Keratinocyte (primary cell): Measurements from ENCODE around the gene CHAF1B.

Source experiments
- CTCF ChIP-seq, 3 experiments: IDR thresholded peaks in 1 of 3; conservative IDR thresholded peaks in 1 of 3; optimal IDR thresholded peaks in 1 of 3; 2 replicates in 2 of 3; 3 replicates in 1 of 3; pipeline versions ENCODE3 to v1.5.1; 2011; ENCODE audit warnings: low read length in 3 of 3, mild to moderate bottlenecking in 3 of 3, moderate library complexity in 2 of 3, control low read depth in 1 of 3, inconsistent platforms in 1 of 3; ENCODE audit not compliant: insufficient read depth in 2 of 3; ENCODE audit errors: extremely low read depth in 1 of 3
- EZH2 ChIP-seq: IDR thresholded peaks from one replicate; pipeline ENCODE4 v1.6.1; 2012; ENCODE audit warnings: inconsistent platforms, mild to moderate bottlenecking, low read length, moderate library complexity

DNA sequence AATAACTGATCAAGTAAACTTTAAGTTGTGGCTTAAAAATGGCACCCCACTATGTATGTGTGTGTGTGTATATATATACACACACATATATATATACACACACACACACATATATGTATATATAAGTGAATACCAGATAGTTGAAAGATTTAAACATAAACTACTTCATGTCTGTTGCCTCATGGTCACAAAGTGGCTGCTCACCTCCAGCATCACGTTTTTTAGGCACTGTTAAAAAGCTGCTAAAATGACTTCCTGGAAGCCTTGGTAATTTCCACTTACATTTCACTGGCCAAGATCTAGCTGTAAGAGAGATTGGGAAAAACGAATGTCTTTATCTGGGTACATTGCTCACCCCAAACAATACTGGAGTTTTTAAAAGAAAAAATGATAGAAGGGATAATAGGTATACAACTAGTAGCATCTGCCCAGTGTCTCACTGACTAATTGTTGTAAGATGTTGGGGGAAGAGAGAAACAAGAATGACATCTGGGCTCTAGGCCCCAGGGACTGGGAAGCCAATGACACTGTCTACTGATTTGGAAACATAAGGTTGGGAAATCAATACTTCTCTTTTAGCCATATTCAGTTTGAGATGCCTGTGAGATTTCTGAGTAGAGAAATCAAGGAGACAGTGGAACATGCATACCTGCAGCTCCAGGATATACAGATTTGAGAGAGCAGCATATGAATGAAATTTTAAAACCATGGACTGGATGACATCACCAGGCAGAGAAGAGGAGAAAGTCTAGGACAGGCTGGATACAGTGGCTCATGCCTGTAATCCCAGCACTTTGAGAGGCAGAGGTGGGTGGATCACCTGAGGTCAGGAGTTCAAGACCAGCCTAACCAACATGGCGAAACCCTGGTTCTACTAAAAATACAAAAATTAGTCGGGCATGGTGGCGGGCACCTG is 51.9 kb downstream of the CHAF1B start:
- TF ChIP-seq CTCF (optimal IDR thresholded peaks at IDR 0.05 in 1 of 3, IDR thresholded peaks at IDR 0.05 in 1 of 3, conservative IDR thresholded peaks at IDR 0.05 in 1 of 3; ENCODE audit: extremely low read depth in 1 of 3, insufficient read depth in 2 of 3, low read length in 3 of 3): no peak
- TF ChIP-seq EZH2: no peak
